Kidney (tissue), 14 donors: ENCODE measurements around the gene VPS4A. TPM values are rescaled to one million over a fixed set of nuclear protein-coding genes. Genes with fewer than 3 reads are reported as not detected.

Experiments used
- DNase-seq, 5 donors: peaks; one replicate each; pipeline ENCODE4 v3.0.0-alpha.2; 2013 to 2020
- FAIRE-seq: peaks from 2 replicates; lab custom pipeline; 2012; peaks lifted over from hg19 to GRCh38; lab: Jason Lieb, UNC
- H3K27ac ChIP-seq, 2 donors: one replicate each; pipeline ENCODE4 v1.7.0; 2013; ENCODE audit warnings: low read depth in 2 of 2, low read length in 2 of 2, inconsistent platforms in 1 of 2
- H3K27me3 ChIP-seq: one replicate; pipeline ENCODE4 v1.7.1; 2013; ENCODE audit warnings: low read length, inconsistent platforms; ENCODE audit not compliant: control insufficient read depth, insufficient read depth
- H3K36me3 ChIP-seq, 3 donors: one replicate each; pipeline versions ENCODE4 v1.7.0 to v1.7.1; 2013; ENCODE audit warnings: low read length in 3 of 3, control low read depth in 1 of 3, inconsistent platforms in 1 of 3; ENCODE audit not compliant: insufficient read depth in 3 of 3, control insufficient read depth in 2 of 3
- H3K4me1 ChIP-seq, 3 donors: one replicate each; pipeline versions ENCODE4 v1.7.0 to v1.7.1; 2013; ENCODE audit warnings: low read length in 3 of 3, inconsistent platforms in 1 of 3, low read depth in 1 of 3; ENCODE audit not compliant: control insufficient read depth in 2 of 3, insufficient read depth in 2 of 3
- H3K4me3 ChIP-seq, 3 donors: one replicate each; pipeline versions ENCODE4 v1.7.0 to v1.8.1; 2013; ENCODE audit warnings: low read length in 3 of 3, control low read depth in 1 of 3, inconsistent platforms in 1 of 3
- H3K9ac ChIP-seq, 3 donors: one replicate each; pipeline versions ENCODE4 v1.7.0 to v1.7.1; 2013; ENCODE audit warnings: low read length in 3 of 3, control low read depth in 1 of 3, inconsistent platforms in 1 of 3
- H3K9me3 ChIP-seq, 3 donors: one replicate each; pipeline versions ENCODE4 v1.7.0 to v1.7.1; 2013; ENCODE audit warnings: low read length in 3 of 3, control low read depth in 1 of 3, inconsistent platforms in 1 of 3; ENCODE audit not compliant: control insufficient read depth in 2 of 3, insufficient read depth in 1 of 3
- CTCF ChIP-seq: IDR thresholded peaks from 3 replicates; pipeline ENCODE4 v1.5.1; 2012; ENCODE audit warnings: mild to moderate bottlenecking, moderate library complexity, borderline replicate concordance; ENCODE audit not compliant: insufficient read depth; ENCODE audit errors: extremely low read depth
- intact Hi-C: fragments of 100-400 bp; cut with DNase I; formaldehyde crosslinking; loops from one replicate; pipeline ENCODE4 v1.11.1; 2022
- polyA plus RNA-seq: library from polyadenylated mRNA; stranded (reverse); fragments of 350-450 nt; fragmentation: Illumina TruSeq; extraction: RNeasy Lipid Tissue Mini Kit (QIAGEN cat#74804); gene quantifications from one replicate; pipeline ENCODE4 v1.2.3, GENCODE V29; 2014; ENCODE audit warnings: low read depth, low replicate concordance; ENCODE audit not compliant: insufficient read depth
- total RNA-seq: library from RNA; stranded (reverse); fragmentation: NEBNext Ultra II Directional; extraction: Animal tissue kit (Norgen Biotek cat#: 25700); gene quantifications from one replicate; pipeline ENCODE4 v1.2.1, GENCODE V29; 2021
- donor health status: control.
- donor health status: control.
- donor health status: control.
- donor health status: control.
- donor health status: control.
- donor health status: DM: yes; HTN: yes; CAD: no.
- donor health status: Normal renal cell carcinoma (clear cell type).

VPS4A gene
- total and polyA plus RNA-seq, 2 donors from 2014 or later, result 38.6 to 62.1 TPM

- intact Hi-C loops, result no loop called here
- Histone ChIP-seq H3K4me1 (no peaks in the 10 kb centered on the region), H3K36me3 (peaks cover 0 to 6% (median 2%) of the 10 kb centered on the region in 3 donors), H3K27me3 (no peaks in the 10 kb centered on the region), H3K9ac (no peak overlapping the region), H3K4me3 (no peak overlapping the region), H3K27ac (no peak overlapping the region), H3K9me3 (no peaks in the 10 kb centered on the region)
- no peak for DNase-seq
- no peak for TF ChIP-seq CTCF
- FAIRE-seq, result no peak
Observed at GRCh38 chr16:69274699-69275235, 36.4 kb upstream of the VPS4A start.

- DNase-seq (peak in 1 of 5 donors; percentile 38), FAIRE-seq (no peak)
- Histone ChIP-seq H3K27ac (no peak overlapping the region), H3K9me3 (no peaks in the 10 kb centered on the region), H3K4me3 (no peak overlapping the region), H3K36me3 (peaks cover 0 to 2% (median 0%) of the 10 kb centered on the region in 3 donors), H3K27me3 (no peaks in the 10 kb centered on the region), H3K9ac (no peak overlapping the region), H3K4me1 (no peaks in the 10 kb centered on the region)
- intact Hi-C loops, result no loop called here
- TF ChIP-seq CTCF, result no peak
Observed at GRCh38 chr16:69276148-69277115, 34.7 kb upstream of the VPS4A start.

GRCh38 chr16:69277413-69277812 lies 33.7 kb upstream of the VPS4A start:
- no peak for FAIRE-seq

More at GRCh38 chr16:69277413-69277812, 33.7 kb upstream of the VPS4A start:
- no peak for DNase-seq
- no peaks in the 10 kb centered on the region for H3K9me3 ChIP-seq
- TF ChIP-seq CTCF, result no peak
- H3K27ac ChIP-seq, result no peak overlapping the region
- H3K9ac ChIP-seq, result no peak overlapping the region
- H3K36me3 ChIP-seq, result peaks cover 0 to 2% (median 0%) of the 10 kb centered on the region in 3 donors
- H3K4me1 ChIP-seq, result no peaks in the 10 kb centered on the region
- intact Hi-C loops, result no loop called here
- no peak overlapping the region for H3K4me3 ChIP-seq
- no peaks in the 10 kb centered on the region for H3K27me3 ChIP-seq
